Glutamatergic neuron (in vitro differentiated cells): ENCODE measurements around the gene MROH7. TPM values are rescaled to one million over a fixed set of nuclear protein-coding genes. Genes with fewer than 3 reads are reported as not detected.

Experiments used
- DNase-seq: peaks from one replicate; pipeline ENCODE4 v3.0.0; 2022
- H3K27ac Mint-ChIP-seq: one replicate; pipeline ENCODE4 v1.8.0; 2020; ENCODE audit warnings: mild to moderate bottlenecking, mixed read lengths, inconsistent platforms; ENCODE audit not compliant: unreplicated experiment
- H3K27me3 Mint-ChIP-seq: one replicate; pipeline ENCODE4 v1.8.0; 2020; ENCODE audit warnings: mild to moderate bottlenecking, moderate library complexity, mixed read lengths, inconsistent platforms; ENCODE audit not compliant: unreplicated experiment
- H3K36me3 Mint-ChIP-seq: one replicate; pipeline ENCODE4 v1.8.0; 2020; ENCODE audit warnings: mild to moderate bottlenecking, mixed read lengths, inconsistent platforms; ENCODE audit not compliant: unreplicated experiment
- H3K4me1 Mint-ChIP-seq: one replicate; pipeline ENCODE4 v1.8.0; 2020; ENCODE audit warnings: mild to moderate bottlenecking, low read depth, mixed read lengths, inconsistent platforms; ENCODE audit not compliant: unreplicated experiment
- H3K4me3 Mint-ChIP-seq: one replicate; pipeline ENCODE4 v1.8.0; 2020; ENCODE audit warnings: mild to moderate bottlenecking, mixed read lengths, inconsistent platforms; ENCODE audit not compliant: unreplicated experiment
- H3K9me3 Mint-ChIP-seq: one replicate; pipeline ENCODE4 v1.8.0; 2020; ENCODE audit warnings: mild to moderate bottlenecking, moderate library complexity, mixed read lengths, inconsistent platforms; ENCODE audit not compliant: unreplicated experiment
- total RNA-seq: library from RNA; stranded (reverse); fragmentation: NEBNext Ultra II Directional; extraction: Animal tissue kit (Norgen Biotek cat#: 25700); gene quantifications from one replicate; pipeline ENCODE4 v1.2.1, GENCODE V29; 2021; ENCODE audit not compliant: unreplicated experiment
- TF ChIP-seq, protein P1 (sequence below): fragments of 200-600 bp; sonication (generic); IDR thresholded peaks from one replicate; pipeline ENCODE4 v1.5.0; 2021; ENCODE audit not compliant: partially characterized antibody, unreplicated experiment

Gene MROH7
- total RNA-seq, 1 donor from 2014 or later, result not detected

DNA sequence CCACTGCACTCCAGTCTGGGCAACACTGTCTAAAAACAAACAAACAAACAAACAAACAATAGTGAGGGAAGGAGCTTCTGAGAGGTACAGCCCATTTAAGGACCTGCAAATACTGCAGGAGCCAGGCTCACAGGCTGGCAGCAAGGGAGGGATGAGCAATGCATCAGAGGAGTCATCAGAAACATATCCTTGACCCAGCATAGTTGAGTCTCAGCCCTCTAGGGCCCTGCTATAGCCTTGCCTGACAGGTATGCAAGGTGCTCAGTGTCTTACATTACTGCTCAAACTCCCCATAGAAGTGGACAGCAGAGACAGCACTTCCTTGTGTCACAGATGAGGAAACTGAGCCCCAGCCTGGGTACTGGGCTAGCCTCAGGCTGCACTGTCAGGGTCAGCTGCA lies 66.8 kb downstream of the MROH7 start:
- no peak for DNase-seq
- peak overlapping the region; percentile 38 for H3K4me3 Mint-ChIP-seq
- peaks cover 8% of the 10 kb centered on the region for H3K27me3 Mint-ChIP-seq
- H3K27ac Mint-ChIP-seq, result no peak overlapping the region
- peaks cover 2% of the 10 kb centered on the region for H3K9me3 Mint-ChIP-seq
- peaks cover 9% of the 10 kb centered on the region for H3K4me1 Mint-ChIP-seq
- TF ChIP-seq, protein P1, sequence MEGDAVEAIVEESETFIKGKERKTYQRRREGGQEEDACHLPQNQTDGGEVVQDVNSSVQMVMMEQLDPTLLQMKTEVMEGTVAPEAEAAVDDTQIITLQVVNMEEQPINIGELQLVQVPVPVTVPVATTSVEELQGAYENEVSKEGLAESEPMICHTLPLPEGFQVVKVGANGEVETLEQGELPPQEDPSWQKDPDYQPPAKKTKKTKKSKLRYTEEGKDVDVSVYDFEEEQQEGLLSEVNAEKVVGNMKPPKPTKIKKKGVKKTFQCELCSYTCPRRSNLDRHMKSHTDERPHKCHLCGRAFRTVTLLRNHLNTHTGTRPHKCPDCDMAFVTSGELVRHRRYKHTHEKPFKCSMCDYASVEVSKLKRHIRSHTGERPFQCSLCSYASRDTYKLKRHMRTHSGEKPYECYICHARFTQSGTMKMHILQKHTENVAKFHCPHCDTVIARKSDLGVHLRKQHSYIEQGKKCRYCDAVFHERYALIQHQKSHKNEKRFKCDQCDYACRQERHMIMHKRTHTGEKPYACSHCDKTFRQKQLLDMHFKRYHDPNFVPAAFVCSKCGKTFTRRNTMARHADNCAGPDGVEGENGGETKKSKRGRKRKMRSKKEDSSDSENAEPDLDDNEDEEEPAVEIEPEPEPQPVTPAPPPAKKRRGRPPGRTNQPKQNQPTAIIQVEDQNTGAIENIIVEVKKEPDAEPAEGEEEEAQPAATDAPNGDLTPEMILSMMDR, result no peak
- H3K36me3 Mint-ChIP-seq, result no peaks in the 10 kb centered on the region

GRCh38 chr1:54709547-54710292 lies 68.1 kb downstream of the MROH7 start:
- Mint-ChIP-seq H3K36me3 (no peaks in the 10 kb centered on the region), H3K9me3 (no peaks in the 10 kb centered on the region), H3K27me3 (peaks cover 12% of the 10 kb centered on the region), H3K27ac (no peak overlapping the region), H3K4me1 (peaks cover 7% of the 10 kb centered on the region), H3K4me3 (no peak overlapping the region)
- TF ChIP-seq, protein P1, result no peak
- no peak for DNase-seq

- H3K27me3 Mint-ChIP-seq, result peaks cover 12% of the 10 kb centered on the region
- no peak for DNase-seq
- TF ChIP-seq, protein P1, result no peak
- H3K27ac Mint-ChIP-seq, result no peak overlapping the region
- no peaks in the 10 kb centered on the region for H3K9me3 Mint-ChIP-seq
- no peak overlapping the region for H3K4me3 Mint-ChIP-seq
- H3K36me3 Mint-ChIP-seq, result no peaks in the 10 kb centered on the region
- H3K4me1 Mint-ChIP-seq, result peaks cover 7% of the 10 kb centered on the region
Observed at GRCh38 chr1:54710434-54710833, 68.8 kb downstream of the MROH7 start.

- DNase-seq, result no peak
- Mint-ChIP-seq H3K36me3 (no peaks in the 10 kb centered on the region), H3K27me3 (peaks cover 12% of the 10 kb centered on the region), H3K4me3 (no peak overlapping the region), H3K9me3 (no peaks in the 10 kb centered on the region), H3K4me1 (peaks cover 7% of the 10 kb centered on the region), H3K27ac (no peak overlapping the region)
- TF ChIP-seq, protein P1, result no peak
Observed at GRCh38 chr1:54710841-54711240, 69.3 kb downstream of the MROH7 start.

GRCh38 chr1:54711536-54711935 lies 70.0 kb downstream of the MROH7 start:
- peaks cover 10% of the 10 kb centered on the region for H3K27me3 Mint-ChIP-seq
- H3K4me1 Mint-ChIP-seq, result peaks cover 7% of the 10 kb centered on the region
- H3K9me3 Mint-ChIP-seq, result no peaks in the 10 kb centered on the region
- DNase-seq, result no peak
- no peak overlapping the region for H3K4me3 Mint-ChIP-seq
- TF ChIP-seq, protein P1, result no peak
- H3K36me3 Mint-ChIP-seq, result no peaks in the 10 kb centered on the region
- H3K27ac Mint-ChIP-seq, result no peak overlapping the region
